HepG2 (cell line): ENCODE measurements around the gene FITM1. TPM values are rescaled to one million over a fixed set of nuclear protein-coding genes. Genes with fewer than 3 reads are reported as not detected.
A peak's percentile ranks its signal among the peaks of the same experiment; 100 is the strongest.

ENCODE experiments used
- AKAP8 ChIP-seq: sonication (generic); formaldehyde crosslinking; IDR thresholded peaks from 2 replicates; pipeline ENCODE4 v1.5.1; 2020; ENCODE audit warnings: mild to moderate bottlenecking, missing genetic modification reagents
- ARID3A ChIP-seq: IDR thresholded peaks from 2 replicates; pipeline ENCODE4 v1.6.1; 2012; ENCODE audit warnings: low read depth, low read length, improper control_type of control experiment
- ARNT2 ChIP-seq: sonication (generic); formaldehyde crosslinking; IDR thresholded peaks from 2 replicates; pipeline ENCODE4 v1.8.0; 2022; ENCODE audit warnings: mild to moderate bottlenecking, low read depth, missing genetic modification reagents, moderate library complexity
- ATM ChIP-seq: fragments of 450-650 bp; IDR thresholded peaks from 2 replicates; pipeline ENCODE4 v1.7.1; 2017; ENCODE audit warnings: mild to moderate bottlenecking, borderline replicate concordance
- CREBL2 ChIP-seq: sonication (generic); formaldehyde crosslinking; IDR thresholded peaks from 2 replicates; pipeline ENCODE4 v1.8.1; 2023; ENCODE audit warnings: missing genetic modification reagents, mild to moderate bottlenecking, borderline replicate concordance
- DR1 ChIP-seq: sonication (generic); formaldehyde crosslinking; IDR thresholded peaks from 2 replicates; pipeline ENCODE4 v1.8.0; 2021; ENCODE audit warnings: mild to moderate bottlenecking, missing genetic modification reagents, inconsistent platforms
- GLMP ChIP-seq: sonication (generic); formaldehyde crosslinking; IDR thresholded peaks from 2 replicates; pipeline ENCODE4 v1.9.0; 2021; ENCODE audit warnings: missing genetic modification reagents, mild to moderate bottlenecking, borderline replicate concordance
- HDAC6 ChIP-seq: fragments of 200-600 bp; sonication (generic); IDR thresholded peaks from 2 replicates; pipeline ENCODE4 v1.7.0; 2017; ENCODE audit warnings: mild to moderate bottlenecking, antibody characterized with exemption, low read length, low read depth
- MAF1 ChIP-seq: sonication (generic); formaldehyde crosslinking; IDR thresholded peaks from 2 replicates; pipeline ENCODE4 v1.5.0; 2020; ENCODE audit warnings: missing genetic modification reagents, borderline replicate concordance
- NFATC3 ChIP-seq: sonication (generic); formaldehyde crosslinking; IDR thresholded peaks from 2 replicates; pipeline ENCODE4 v1.5.1; 2020; ENCODE audit warnings: mild to moderate bottlenecking, missing genetic modification reagents
- NR3C1 ChIP-seq: sonication (generic); formaldehyde crosslinking; IDR thresholded peaks from 2 replicates; pipeline ENCODE4 v1.4.0; 2020; ENCODE audit warnings: missing genetic modification reagents
- PAF1 ChIP-seq: IDR thresholded peaks from 2 replicates; pipeline ENCODE4 v1.6.1; 2016; ENCODE audit warnings: missing genetic modification reagents, missing compliant biosample characterization
- PCBP1 ChIP-seq: fragments of 200-400 bp; formaldehyde crosslinking; IDR thresholded peaks from 2 replicates; pipeline ENCODE4 v1.6.1; 2017; ENCODE audit warnings: mild to moderate bottlenecking, low read depth, low read length, borderline replicate concordance
- RARA ChIP-seq: IDR thresholded peaks from 2 replicates; pipeline ENCODE4 v1.6.1; 2016; ENCODE audit warnings: missing genetic modification reagents, missing compliant biosample characterization
- ZC3H4 ChIP-seq: sonication (generic); formaldehyde crosslinking; IDR thresholded peaks from 2 replicates; pipeline ENCODE4 v1.4.0; 2020; ENCODE audit warnings: missing genetic modification reagents, borderline replicate concordance
- ZFP36L1 ChIP-seq: sonication (generic); formaldehyde crosslinking; IDR thresholded peaks from 2 replicates; pipeline ENCODE4 v1.8.0; 2022; ENCODE audit warnings: mild to moderate bottlenecking, missing genetic modification reagents, moderate library complexity
- ZFX ChIP-seq: sonication (generic); formaldehyde crosslinking; IDR thresholded peaks from 2 replicates; pipeline ENCODE4 v1.4.0; 2020; ENCODE audit warnings: mild to moderate bottlenecking, low read depth, missing genetic modification reagents, moderate library complexity
- ZFY ChIP-seq: sonication (generic); formaldehyde crosslinking; IDR thresholded peaks from 2 replicates; pipeline ENCODE4 v1.4.0; 2020; ENCODE audit warnings: missing genetic modification reagents
- ZNF20 ChIP-seq: sonication (generic); formaldehyde crosslinking; IDR thresholded peaks from 2 replicates; pipeline ENCODE4 v1.4.0; 2020; ENCODE audit warnings: mild to moderate bottlenecking, moderate library complexity, missing genetic modification reagents
- ZNF607 ChIP-seq: sonication (generic); formaldehyde crosslinking; IDR thresholded peaks from 2 replicates; pipeline ENCODE4 v1.5.1; 2020; ENCODE audit warnings: missing genetic modification reagents, mild to moderate bottlenecking, borderline replicate concordance
- ZNF747 ChIP-seq: sonication (generic); formaldehyde crosslinking; IDR thresholded peaks from 2 replicates; pipeline ENCODE4 v1.8.1; 2023; ENCODE audit warnings: missing genetic modification reagents, mild to moderate bottlenecking, borderline replicate concordance
- ZNF768 ChIP-seq: sonication (generic); formaldehyde crosslinking; IDR thresholded peaks from 2 replicates; pipeline ENCODE4 v1.4.0; 2020; ENCODE audit warnings: missing genetic modification reagents
- ZNF781 ChIP-seq: sonication (generic); formaldehyde crosslinking; IDR thresholded peaks from 2 replicates; pipeline ENCODE4 v1.5.1; 2020; ENCODE audit warnings: borderline replicate concordance, mild to moderate bottlenecking, missing genetic modification reagents; ENCODE audit errors: not compliant biosample characterization
- polyA plus RNA-seq, 8 experiments: library from polyadenylated mRNA; depleted of rRNA in 3 of 8; stranded (reverse) in 7 of 8; unstranded in 1 of 8; fragments of >200 nt; fragmentation: Illumina TruSeq in 4 of 8; extraction: Trizol in 4 of 8; gene quantifications; 2 replicates each; pipeline versions ENCODE4 v1.2.1 to v1.2.3, GENCODE V29; 2011 to 2016; ENCODE audit warnings: low read depth in 4 of 8, missing spikeins in 1 of 8, mixed read lengths in 1 of 8; ENCODE audit not compliant: insufficient read depth in 1 of 8
- total RNA-seq, 5 experiments: library from RNA; depleted of rRNA; stranded (reverse); fragments of >200 nt; fragmentation: Illumina TruSeq; extraction: Trizol; gene quantifications; 2 replicates each; pipeline ENCODE4 v1.2.3, GENCODE V29; 2016; ENCODE audit warnings: low read depth in 1 of 5
- TF ChIP-seq, protein P1 (sequence below): IDR thresholded peaks from 2 replicates; pipeline ENCODE4 v1.6.1; 2016; ENCODE audit warnings: low read depth, borderline replicate concordance
- TF ChIP-seq, protein P2 (sequence below): sonication (generic); formaldehyde crosslinking; IDR thresholded peaks from 2 replicates; pipeline ENCODE4 v1.8.1; 2023; ENCODE audit warnings: mild to moderate bottlenecking, missing genetic modification reagents

Gene FITM1
- total and polyA plus RNA-seq, 2 of the 13 experiments (the other 11 are each of a cell fraction or from before 2014, with no cell fraction given) = 2.7 to 5.8 TPM

GRCh38 chr14:24130717-24131548, 474 bp downstream of the FITM1 start (continued):
- no peak for TF ChIP-seq GLMP (CRISPR knock-in tag)
- peak; percentile 85; the same call in 1 of the 2 replicates for TF ChIP-seq ZNF747 (CRISPR knock-in tag)
- no peak for TF ChIP-seq HDAC6
- no peak for TF ChIP-seq ZNF20 (CRISPR knock-in tag)
- peak; percentile 48; the same call in 1 of the 2 replicates for TF ChIP-seq ZNF768 (CRISPR knock-in tag)
- no peak for TF ChIP-seq ARID3A
- peak; percentile 37 for TF ChIP-seq ZNF781
- TF ChIP-seq DR1 (CRISPR knock-in tag) = no peak
- TF ChIP-seq, protein P1, sequence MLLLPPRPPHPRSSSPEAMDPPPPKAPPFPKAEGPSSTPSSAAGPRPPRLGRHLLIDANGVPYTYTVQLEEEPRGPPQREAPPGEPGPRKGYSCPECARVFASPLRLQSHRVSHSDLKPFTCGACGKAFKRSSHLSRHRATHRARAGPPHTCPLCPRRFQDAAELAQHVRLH (CRISPR knock-in tag) = no peak; the same call in 1 of the 2 replicates
- TF ChIP-seq AKAP8 (CRISPR knock-in tag) = peak; percentile 90; the same call in 1 of the 2 replicates
- TF ChIP-seq CREBL2 (CRISPR knock-in tag) = no peak
- TF ChIP-seq ZFX (CRISPR knock-in tag) = peak; percentile 67; the same call in 1 of the 2 replicates
- TF ChIP-seq, protein P2, sequence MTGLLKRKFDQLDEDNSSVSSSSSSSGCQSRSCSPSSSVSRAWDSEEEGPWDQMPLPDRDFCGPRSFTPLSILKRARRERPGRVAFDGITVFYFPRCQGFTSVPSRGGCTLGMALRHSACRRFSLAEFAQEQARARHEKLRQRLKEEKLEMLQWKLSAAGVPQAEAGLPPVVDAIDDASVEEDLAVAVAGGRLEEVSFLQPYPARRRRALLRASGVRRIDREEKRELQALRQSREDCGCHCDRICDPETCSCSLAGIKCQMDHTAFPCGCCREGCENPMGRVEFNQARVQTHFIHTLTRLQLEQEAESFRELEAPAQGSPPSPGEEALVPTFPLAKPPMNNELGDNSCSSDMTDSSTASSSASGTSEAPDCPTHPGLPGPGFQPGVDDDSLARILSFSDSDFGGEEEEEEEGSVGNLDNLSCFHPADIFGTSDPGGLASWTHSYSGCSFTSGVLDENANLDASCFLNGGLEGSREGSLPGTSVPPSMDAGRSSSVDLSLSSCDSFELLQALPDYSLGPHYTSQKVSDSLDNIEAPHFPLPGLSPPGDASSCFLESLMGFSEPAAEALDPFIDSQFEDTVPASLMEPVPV = no peak
- TF ChIP-seq ZFY (CRISPR knock-in tag) = peak; percentile 53; the same call in 1 of the 2 replicates
- TF ChIP-seq NFATC3 = no peak
- no peak for TF ChIP-seq ATM
- TF ChIP-seq ZFP36L1 (CRISPR knock-in tag) = peak; percentile 65; the same call in 1 of the 2 replicates
- TF ChIP-seq RARA = peak; percentile 91
- TF ChIP-seq ZNF607 (CRISPR knock-in tag) = 0 out of 2 replicates have a peak, but pooled peaks have one; percentile 23
- no peak for TF ChIP-seq NR3C1 (CRISPR knock-in tag)
- TF ChIP-seq ARNT2 (CRISPR knock-in tag) = peak; percentile 31; the same call in 1 of the 2 replicates
- TF ChIP-seq PCBP1 = 0 out of 2 replicates have a peak, but pooled peaks have one; percentile 34
- TF ChIP-seq ZC3H4 = no peak; the same call in 1 of the 2 replicates
- no peak for TF ChIP-seq MAF1
- TF ChIP-seq PAF1 (CRISPR knock-in tag) = no peak
